Smooth muscle cell (in vitro differentiated cells): ENCODE results near the gene SMKR1. TPM values are rescaled to one million over a fixed set of nuclear protein-coding genes. Genes with fewer than 3 reads are reported as not detected.

Source experiments
- DNase-seq: peaks from one replicate; lab custom pipeline; 2025; ENCODE audit not compliant: unreplicated experiment; lab: John Stamatoyannopoulos, UW
- H2AFZ ChIP-seq: fragments of 200-600 bp; sonication (generic); 2 replicates; pipeline ENCODE4 v1.6.0; 2016; ENCODE audit warnings: antibody characterized with exemption, low read depth, mild to moderate bottlenecking
- H3F3A ChIP-seq: fragments of 200-600 bp; sonication (generic); 2 replicates; pipeline ENCODE4 v1.6.0; 2017; ENCODE audit warnings: antibody characterized with exemption, low read depth
- H3K27ac ChIP-seq: fragments of 200-600 bp; sonication (generic); 2 replicates; pipeline ENCODE4 v1.5.1; 2016; ENCODE audit warnings: low read depth, mild to moderate bottlenecking
- H3K27me3 ChIP-seq: fragments of 200-600 bp; sonication (generic); 2 replicates; pipeline ENCODE4 v1.6.1; 2016; ENCODE audit warnings: low read depth, mild to moderate bottlenecking
- H3K36me3 ChIP-seq: fragments of 200-600 bp; sonication (generic); 2 replicates; pipeline ENCODE4 v1.5.1; 2016; ENCODE audit warnings: low read depth
- H3K4me1 ChIP-seq: fragments of 200-600 bp; sonication (generic); 2 replicates; pipeline ENCODE4 v1.5.1; 2016; ENCODE audit warnings: low read depth
- H3K4me2 ChIP-seq: fragments of 200-600 bp; sonication (generic); 2 replicates; pipeline ENCODE4 v1.6.0; 2016; ENCODE audit warnings: mild to moderate bottlenecking
- H3K4me3 ChIP-seq: fragments of 200-600 bp; sonication (generic); 2 replicates; pipeline ENCODE4 v1.5.1; 2016; ENCODE audit warnings: mild to moderate bottlenecking
- H3K79me2 ChIP-seq: fragments of 200-600 bp; sonication (generic); 2 replicates; pipeline ENCODE4 v1.6.0; 2016; ENCODE audit warnings: low read depth, mild to moderate bottlenecking
- H3K9ac ChIP-seq: fragments of 200-600 bp; sonication (generic); 2 replicates; pipeline ENCODE4 v1.6.0; 2016; ENCODE audit warnings: low read depth
- H3K9me3 ChIP-seq: fragments of 200-600 bp; sonication (generic); replicated peaks from 2 replicates; pipeline ENCODE4 v1.5.1; 2016; ENCODE audit warnings: low read depth
- H4K20me1 ChIP-seq: fragments of 200-600 bp; sonication (generic); 2 replicates; pipeline ENCODE4 v1.6.0; 2016; ENCODE audit warnings: low read depth
- WGBS: methylation state at CpG from one replicate; pipeline ENCODE4 v1.1.7; 2016; ENCODE audit warnings: low lambda C conversion rate; 5-methylcytosine and 5-hydroxymethylcytosine counted together
- polyA plus RNA-seq: library from polyadenylated mRNA; unstranded; fragments of >200 nt; fragmentation: Nextera tagmentation; extraction: Ambion mirVana; gene quantifications from 2 replicates; pipeline ENCODE4 v1.2.1, GENCODE V29; 2016
- total RNA-seq: library from RNA; depleted of rRNA; stranded (reverse); fragments of >200 nt; gene quantifications from 2 replicates; pipeline ENCODE4 v1.2.3, GENCODE V29; 2014
- TF ChIP-seq, protein P1 (sequence below): fragments of 200-600 bp; sonication (generic); IDR thresholded peaks from 2 replicates; pipeline ENCODE4 v1.5.1; 2017; ENCODE audit warnings: borderline replicate concordance, mild to moderate bottlenecking, antibody characterized with exemption; ENCODE audit not compliant: insufficient read depth, poor library complexity, severe bottlenecking

SMKR1 gene
- total RNA-seq (not detected in 2 replicates), polyA plus RNA-seq (not detected in 2 replicates)

DNA sequence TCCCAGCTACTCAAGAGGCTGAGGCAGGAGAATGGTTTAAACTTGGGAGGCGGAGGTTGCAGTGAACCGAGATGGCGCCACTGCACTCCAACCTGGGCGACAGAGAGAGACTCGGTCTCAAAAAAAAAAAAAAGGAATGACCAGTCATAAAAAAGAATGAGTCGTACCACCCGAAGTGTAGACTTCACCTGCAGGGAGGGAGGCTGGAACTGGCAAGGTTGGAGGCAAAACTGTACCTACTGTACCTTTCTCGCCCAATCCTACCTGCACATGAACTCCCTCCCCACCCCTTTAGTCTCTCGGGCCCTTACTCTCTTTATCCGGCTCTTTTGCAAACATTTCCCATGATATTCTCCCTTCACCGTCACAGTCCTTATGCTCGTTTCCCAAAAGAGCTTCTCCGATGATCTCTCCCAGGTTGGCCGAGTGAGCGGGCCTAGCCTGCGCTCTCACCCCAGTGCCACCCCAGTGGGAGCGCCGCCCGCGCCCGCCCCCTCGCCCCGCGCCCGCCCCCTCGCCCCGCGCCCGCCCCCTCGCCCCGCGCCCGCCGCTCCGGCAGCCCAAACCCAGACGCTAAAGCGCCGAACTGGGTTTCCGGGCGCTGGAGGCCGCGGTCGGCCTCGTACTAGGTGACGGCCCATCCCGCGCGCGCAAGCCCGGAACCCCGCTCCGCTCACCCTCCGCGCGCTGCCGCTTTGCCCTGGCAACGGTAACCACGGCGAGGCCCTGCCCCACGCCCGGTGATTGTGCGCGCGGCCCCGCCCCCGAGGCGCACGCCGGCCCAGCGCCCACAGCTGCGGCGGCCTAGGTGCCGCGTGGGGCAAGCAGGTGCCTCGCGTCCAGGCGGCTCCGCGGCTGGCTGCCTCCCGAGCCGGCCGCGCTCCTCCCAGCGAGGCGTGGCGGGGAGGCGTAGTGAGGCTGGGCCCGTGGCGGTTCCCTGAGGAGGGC lies at the start of gene SMKR1:
SMKR1 (plus strand) TSS at position 772 of the 948 bp plus-strand sequence. CDS start 294 bp downstream, outside the sequence.
- WGBS: 13% methylated on average over 34 of the region's 89 CpGs
- H3K4me3 ChIP-seq: peak within 1 kb of the TSS; percentile 57
- H3K36me3 ChIP-seq: no peaks in the 10 kb centered on the region
- H3K27me3 ChIP-seq: peaks cover 44% of the 10 kb centered on the region
- peaks cover 4% of the 10 kb centered on the region for H3K4me1 ChIP-seq
- peak within 1 kb of the TSS; percentile 89 for H3K4me2 ChIP-seq
- no peak within 1 kb of the TSS for H3K9ac ChIP-seq
- H3K9me3 ChIP-seq: no peaks in the 10 kb centered on the region
- no peaks in the 10 kb centered on the region for H3K79me2 ChIP-seq
- H3K27ac ChIP-seq: no peak within 1 kb of the TSS
- TF ChIP-seq, protein P1, sequence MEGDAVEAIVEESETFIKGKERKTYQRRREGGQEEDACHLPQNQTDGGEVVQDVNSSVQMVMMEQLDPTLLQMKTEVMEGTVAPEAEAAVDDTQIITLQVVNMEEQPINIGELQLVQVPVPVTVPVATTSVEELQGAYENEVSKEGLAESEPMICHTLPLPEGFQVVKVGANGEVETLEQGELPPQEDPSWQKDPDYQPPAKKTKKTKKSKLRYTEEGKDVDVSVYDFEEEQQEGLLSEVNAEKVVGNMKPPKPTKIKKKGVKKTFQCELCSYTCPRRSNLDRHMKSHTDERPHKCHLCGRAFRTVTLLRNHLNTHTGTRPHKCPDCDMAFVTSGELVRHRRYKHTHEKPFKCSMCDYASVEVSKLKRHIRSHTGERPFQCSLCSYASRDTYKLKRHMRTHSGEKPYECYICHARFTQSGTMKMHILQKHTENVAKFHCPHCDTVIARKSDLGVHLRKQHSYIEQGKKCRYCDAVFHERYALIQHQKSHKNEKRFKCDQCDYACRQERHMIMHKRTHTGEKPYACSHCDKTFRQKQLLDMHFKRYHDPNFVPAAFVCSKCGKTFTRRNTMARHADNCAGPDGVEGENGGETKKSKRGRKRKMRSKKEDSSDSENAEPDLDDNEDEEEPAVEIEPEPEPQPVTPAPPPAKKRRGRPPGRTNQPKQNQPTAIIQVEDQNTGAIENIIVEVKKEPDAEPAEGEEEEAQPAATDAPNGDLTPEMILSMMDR: no peak
- DNase-seq: no peak
- H2AFZ ChIP-seq: peak within 1 kb of the TSS; percentile 49
- no peaks in the 10 kb centered on the region for H4K20me1 ChIP-seq
- H3F3A ChIP-seq: no peaks in the 10 kb centered on the region

DNA sequence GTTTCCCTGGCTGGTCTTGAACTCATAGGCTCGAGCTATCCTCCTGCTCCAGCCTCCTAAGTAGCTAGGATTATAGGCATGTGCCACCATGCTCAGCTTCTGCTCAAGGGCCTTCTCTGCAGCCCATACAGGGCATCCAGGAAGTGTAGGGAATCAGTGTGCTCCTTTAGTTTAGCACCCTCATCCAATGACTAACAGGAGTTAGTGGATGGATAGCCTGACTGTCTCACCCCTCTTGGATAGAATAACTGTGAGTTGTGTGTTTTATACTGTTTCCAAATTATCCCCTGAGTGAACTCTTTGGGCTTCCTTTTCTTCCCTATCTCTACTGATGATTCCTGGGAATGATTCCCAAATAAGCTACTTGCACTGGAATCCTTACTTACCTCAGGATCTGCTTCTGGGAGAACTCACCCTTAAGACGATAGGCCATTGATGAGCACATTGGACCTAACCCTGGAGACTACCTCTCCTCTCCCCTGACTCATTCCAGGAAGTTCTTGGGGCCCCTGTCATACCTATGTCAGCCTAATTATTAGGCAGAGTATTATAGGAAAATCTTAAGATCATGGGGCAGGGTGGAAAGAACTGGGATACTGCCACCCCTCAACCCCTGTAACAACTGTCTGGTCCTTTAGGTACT lies 49.6 kb upstream of the SMKR1 start:
- Histone ChIP-seq H3K9me3 (no peaks in the 10 kb centered on the region), H2AFZ (no peak overlapping the region), H3K4me3 (no peak overlapping the region), H3K27me3 (no peaks in the 10 kb centered on the region), H3K9ac (no peak overlapping the region), H3K79me2 (no peaks in the 10 kb centered on the region), H3K27ac (no peak overlapping the region), H3K36me3 (no peaks in the 10 kb centered on the region), H3K4me1 (no peaks in the 10 kb centered on the region), H4K20me1 (no peaks in the 10 kb centered on the region), H3K4me2 (no peak overlapping the region), H3F3A (no peaks in the 10 kb centered on the region)
- TF ChIP-seq, protein P1: no peak
- DNase-seq: no peak
- WGBS: 93% methylated on average over 2 of the region's 2 CpGs

DNA sequence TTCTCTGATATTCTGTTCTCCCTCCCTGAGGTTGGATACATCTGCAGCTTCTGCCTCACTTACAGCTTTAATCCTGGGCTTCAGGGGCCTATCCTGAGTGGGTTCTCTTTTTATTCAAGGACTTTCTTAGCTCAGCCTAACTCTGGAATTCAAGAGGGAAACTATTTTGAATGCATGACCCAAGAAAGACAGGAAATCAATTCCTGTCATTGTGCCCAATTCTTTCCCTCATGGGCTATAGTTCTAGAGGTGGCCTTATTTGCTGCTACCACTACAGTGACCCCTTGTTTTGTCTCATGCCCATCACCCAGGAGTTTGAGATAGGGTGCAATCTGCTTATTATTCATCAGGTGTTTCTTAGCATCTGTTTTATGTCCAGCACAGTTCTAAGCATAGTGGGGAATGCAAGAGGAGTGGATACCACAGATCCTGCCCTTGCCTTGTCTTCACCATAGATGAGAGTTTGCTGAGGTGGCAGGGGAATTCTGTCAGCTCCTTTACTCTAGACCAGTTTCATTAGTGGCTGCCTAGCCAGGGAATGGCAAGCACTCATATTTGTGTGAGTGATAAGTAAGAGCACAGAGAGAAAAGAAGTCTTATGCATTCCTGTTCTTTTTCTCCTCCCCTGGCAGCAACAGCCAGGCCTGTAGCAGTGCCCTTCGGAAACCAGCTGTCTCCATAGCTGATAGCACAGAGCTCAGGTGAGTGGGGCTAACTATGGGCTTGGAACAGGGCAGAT lies 48.7 kb upstream of the SMKR1 start:
- 81% methylated on average over 1 of the region's 1 CpG for WGBS
- Histone ChIP-seq H3K4me2 (no peak overlapping the region), H3K36me3 (no peaks in the 10 kb centered on the region), H3K9ac (no peak overlapping the region), H3F3A (no peaks in the 10 kb centered on the region), H2AFZ (no peak overlapping the region), H3K27ac (no peak overlapping the region), H3K4me1 (no peaks in the 10 kb centered on the region), H3K27me3 (no peaks in the 10 kb centered on the region), H3K9me3 (no peaks in the 10 kb centered on the region), H4K20me1 (no peaks in the 10 kb centered on the region), H3K79me2 (no peaks in the 10 kb centered on the region), H3K4me3 (no peak overlapping the region)
- DNase-seq: no peak
- TF ChIP-seq, protein P1: no peak
